Sigmoid colon (tissue), 4 donors: ENCODE measurements around the gene HENMT1.

Experiments used
- EP300 ChIP-seq, 4 donors: sonication (generic); formaldehyde crosslinking; IDR thresholded peaks; one replicate each; pipeline ENCODE4 v1.6.1; 2017; ENCODE audit warnings: antibody characterized with exemption in 4 of 4
- POLR2A ChIP-seq, 2 donors: fragments of 450-650 bp; IDR thresholded peaks; one replicate each; pipeline ENCODE4 v1.6.1; 2016; ENCODE audit warnings: antibody characterized with exemption in 2 of 2, mild to moderate bottlenecking in 2 of 2, moderate library complexity in 2 of 2
- POLR2AphosphoS5 ChIP-seq, 4 donors: sonication (generic); formaldehyde crosslinking; IDR thresholded peaks; one replicate each; pipeline ENCODE4 v1.6.1; 2017; ENCODE audit warnings: antibody characterized with exemption in 4 of 4
- TF ChIP-seq, protein P1 (sequence below), 4 experiments: fragments of 450-650 bp in 3 of 4; fragments of 200-600 bp in 1 of 4; IDR thresholded peaks; one replicate each; pipeline ENCODE4 v1.5.1; 2016 to 2019; ENCODE audit warnings: antibody characterized with exemption in 4 of 4, mild to moderate bottlenecking in 3 of 4, moderate library complexity in 2 of 4

GRCh38 chr1:108605633-108606032 is 55.3 kb downstream of the HENMT1 start:
- TF ChIP-seq POLR2A (IDR thresholded peaks at IDR 0.05): no peak
- no peak for TF ChIP-seq POLR2AphosphoS5 (IDR thresholded peaks at IDR 0.05)
- TF ChIP-seq, protein P1, sequence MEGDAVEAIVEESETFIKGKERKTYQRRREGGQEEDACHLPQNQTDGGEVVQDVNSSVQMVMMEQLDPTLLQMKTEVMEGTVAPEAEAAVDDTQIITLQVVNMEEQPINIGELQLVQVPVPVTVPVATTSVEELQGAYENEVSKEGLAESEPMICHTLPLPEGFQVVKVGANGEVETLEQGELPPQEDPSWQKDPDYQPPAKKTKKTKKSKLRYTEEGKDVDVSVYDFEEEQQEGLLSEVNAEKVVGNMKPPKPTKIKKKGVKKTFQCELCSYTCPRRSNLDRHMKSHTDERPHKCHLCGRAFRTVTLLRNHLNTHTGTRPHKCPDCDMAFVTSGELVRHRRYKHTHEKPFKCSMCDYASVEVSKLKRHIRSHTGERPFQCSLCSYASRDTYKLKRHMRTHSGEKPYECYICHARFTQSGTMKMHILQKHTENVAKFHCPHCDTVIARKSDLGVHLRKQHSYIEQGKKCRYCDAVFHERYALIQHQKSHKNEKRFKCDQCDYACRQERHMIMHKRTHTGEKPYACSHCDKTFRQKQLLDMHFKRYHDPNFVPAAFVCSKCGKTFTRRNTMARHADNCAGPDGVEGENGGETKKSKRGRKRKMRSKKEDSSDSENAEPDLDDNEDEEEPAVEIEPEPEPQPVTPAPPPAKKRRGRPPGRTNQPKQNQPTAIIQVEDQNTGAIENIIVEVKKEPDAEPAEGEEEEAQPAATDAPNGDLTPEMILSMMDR (IDR thresholded peaks at IDR 0.05): no peak
- no peak for TF ChIP-seq EP300 (IDR thresholded peaks at IDR 0.05)
